ENCODE measurements around the gene TENT4A. TPM values are rescaled to one million over a fixed set of nuclear protein-coding genes. Genes with fewer than 3 reads are reported as not detected.

The TENT4A gene
- total and polyA plus RNA-seq, 2 of the 4 experiments (the other 2 are of a cell fraction): 5.9 to 17.2 TPM

DNA sequence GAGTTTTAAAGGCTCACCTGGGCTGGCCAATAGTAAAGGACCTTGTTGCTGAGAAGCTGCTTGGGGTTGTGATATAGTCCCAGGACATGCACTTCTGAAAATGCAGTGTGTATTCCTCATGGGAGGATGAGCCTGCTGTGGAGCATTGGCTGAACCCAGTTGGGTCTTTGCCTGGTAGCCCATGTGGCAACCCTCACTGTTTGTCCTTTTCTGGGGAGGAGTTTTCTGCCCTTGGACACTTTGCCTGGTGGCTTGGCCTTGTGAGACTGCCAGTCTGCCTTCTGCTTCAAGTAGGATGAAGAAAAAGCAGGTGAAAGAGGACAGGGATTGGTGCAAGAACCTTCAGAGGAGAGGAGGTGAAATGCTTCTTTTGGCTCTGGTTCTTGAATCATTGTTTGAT, 4.0 kb downstream of the TENT4A start:
- in situ Hi-C loops (cut with MboI; ENCODE audit: low sequenced_read_pairs): no loop called here
- Histone ChIP-seq H4K91ac (ENCODE audit: insufficient read depth, low read depth, low read length) (no peak overlapping the region), H3K9me3 (ENCODE audit: control insufficient read depth, insufficient read depth, low read length) (no peaks in the 10 kb centered on the region), H2BK20ac (ENCODE audit: low read depth, low read length) (no peak overlapping the region), H2AK5ac (ENCODE audit: low read depth, low read length) (no peak overlapping the region), H3K4me3 (ENCODE audit: insufficient read depth, low read depth, low read length) (no peak overlapping the region), H3K23ac (ENCODE audit: low read depth, low read length) (peak overlapping the region; percentile 46), H2BK5ac (ENCODE audit: low read depth, low read length, poor library complexity, severe bottlenecking) (no peak overlapping the region), H3K4ac (ENCODE audit: low read depth, low read length) (no peak overlapping the region), H4K8ac (ENCODE audit: low read depth in 2 of 2, low read length in 2 of 2) (no peak overlapping the region), H3K56ac (ENCODE audit: extremely low read depth, insufficient read depth, low read length) (no peak overlapping the region), H3K4me2 (ENCODE audit: low read depth, low read length) (peak overlapping the region; percentile 3; the same call in 1 of the 2 replicates), H4K20me1 (ENCODE audit: insufficient read depth, low read length) (peaks cover 80% of the 10 kb centered on the region), H3K27ac (ENCODE audit: insufficient read depth, low read length) (no peak overlapping the region), H3K18ac (ENCODE audit: low read depth, low read length) (no peak overlapping the region), H3K27me3 (ENCODE audit: control insufficient read depth, insufficient read depth, low read length) (no peaks in the 10 kb centered on the region), H3K79me1 (ENCODE audit: low read depth in 1 of 2, low read length in 2 of 2) (peaks cover 0 to 62% of the 10 kb centered on the region in 2 experiments; a peak in 2 of 4 replicates), H2BK120ac (ENCODE audit: low read depth, low read length) (no peak overlapping the region), H2AFZ (replicated peaks; ENCODE audit: low read length, poor library complexity) (no peak overlapping the region), H3K14ac (replicated peaks; ENCODE audit: low read depth, low read length) (no peak overlapping the region), H3K9ac (ENCODE audit: low read depth, low read length) (no peak overlapping the region), H3K9me1 (ENCODE audit: insufficient read depth, low read length) (peaks cover 52% of the 10 kb centered on the region), H2BK15ac (ENCODE audit: low read depth, low read length) (no peak overlapping the region), H3K36me3 (ENCODE audit: control insufficient read depth, insufficient read depth, low read length) (no peaks in the 10 kb centered on the region; the same call in 1 of the 2 replicates), H3K4me1 (ENCODE audit: control insufficient read depth, insufficient read depth, low read length) (peaks cover 41% of the 10 kb centered on the region), H2AK9ac (replicated peaks; ENCODE audit: low read depth, low read length, poor library complexity) (no peak overlapping the region), H4K5ac (ENCODE audit: low read depth, low read length) (no peak overlapping the region)
- ChIA-PET CTCF (no interaction called here), POLR2A (ENCODE audit: unreplicated experiment) (no interaction called here)
- intact Hi-C loops (cut with micrococcal nuclease): no loop called here
- no peak for TF ChIP-seq RCOR1 (IDR thresholded peaks at IDR 0.05; ENCODE audit: insufficient replicate concordance, low read length)
- no peak for TF ChIP-seq MAFK (IDR thresholded peaks at IDR 0.05; ENCODE audit: low read depth, low read length)
- TF ChIP-seq BHLHE40 (IDR thresholded peaks at IDR 0.05; ENCODE audit: low read depth, low read length): no peak
- TF ChIP-seq RFX5 (IDR thresholded peaks at IDR 0.05; ENCODE audit: low read depth, low read length): no peak
- TF ChIP-seq, protein P1, sequence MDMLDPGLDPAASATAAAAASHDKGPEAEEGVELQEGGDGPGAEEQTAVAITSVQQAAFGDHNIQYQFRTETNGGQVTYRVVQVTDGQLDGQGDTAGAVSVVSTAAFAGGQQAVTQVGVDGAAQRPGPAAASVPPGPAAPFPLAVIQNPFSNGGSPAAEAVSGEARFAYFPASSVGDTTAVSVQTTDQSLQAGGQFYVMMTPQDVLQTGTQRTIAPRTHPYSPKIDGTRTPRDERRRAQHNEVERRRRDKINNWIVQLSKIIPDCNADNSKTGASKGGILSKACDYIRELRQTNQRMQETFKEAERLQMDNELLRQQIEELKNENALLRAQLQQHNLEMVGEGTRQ (IDR thresholded peaks at IDR 0.05; ENCODE audit: low read depth, low read length): no peak
- TF ChIP-seq MXI1 (IDR thresholded peaks at IDR 0.05; ENCODE audit: borderline replicate concordance, low read depth, low read length): no peak
- TF ChIP-seq CHD1 (IDR thresholded peaks at IDR 0.05; ENCODE audit: low read depth, low read length): no peak
- no peak for TF ChIP-seq MAZ (IDR thresholded peaks at IDR 0.05; ENCODE audit: borderline replicate concordance, low read depth, low read length)
- no peak for TF ChIP-seq RAD21 (IDR thresholded peaks at IDR 0.05; ENCODE audit: low read length)
- TF ChIP-seq, protein P2, sequence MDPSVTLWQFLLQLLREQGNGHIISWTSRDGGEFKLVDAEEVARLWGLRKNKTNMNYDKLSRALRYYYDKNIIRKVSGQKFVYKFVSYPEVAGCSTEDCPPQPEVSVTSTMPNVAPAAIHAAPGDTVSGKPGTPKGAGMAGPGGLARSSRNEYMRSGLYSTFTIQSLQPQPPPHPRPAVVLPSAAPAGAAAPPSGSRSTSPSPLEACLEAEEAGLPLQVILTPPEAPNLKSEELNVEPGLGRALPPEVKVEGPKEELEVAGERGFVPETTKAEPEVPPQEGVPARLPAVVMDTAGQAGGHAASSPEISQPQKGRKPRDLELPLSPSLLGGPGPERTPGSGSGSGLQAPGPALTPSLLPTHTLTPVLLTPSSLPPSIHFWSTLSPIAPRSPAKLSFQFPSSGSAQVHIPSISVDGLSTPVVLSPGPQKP (IDR thresholded peaks at IDR 0.05; ENCODE audit: borderline replicate concordance, low read depth, low read length): no peak
- TF ChIP-seq SMC3 (IDR thresholded peaks at IDR 0.05; ENCODE audit: low read depth, low read length): no peak
- TF ChIP-seq CEBPB (IDR thresholded peaks at IDR 0.05; ENCODE audit: low read depth, low read length): no peak
- TF ChIP-seq, protein P3, sequence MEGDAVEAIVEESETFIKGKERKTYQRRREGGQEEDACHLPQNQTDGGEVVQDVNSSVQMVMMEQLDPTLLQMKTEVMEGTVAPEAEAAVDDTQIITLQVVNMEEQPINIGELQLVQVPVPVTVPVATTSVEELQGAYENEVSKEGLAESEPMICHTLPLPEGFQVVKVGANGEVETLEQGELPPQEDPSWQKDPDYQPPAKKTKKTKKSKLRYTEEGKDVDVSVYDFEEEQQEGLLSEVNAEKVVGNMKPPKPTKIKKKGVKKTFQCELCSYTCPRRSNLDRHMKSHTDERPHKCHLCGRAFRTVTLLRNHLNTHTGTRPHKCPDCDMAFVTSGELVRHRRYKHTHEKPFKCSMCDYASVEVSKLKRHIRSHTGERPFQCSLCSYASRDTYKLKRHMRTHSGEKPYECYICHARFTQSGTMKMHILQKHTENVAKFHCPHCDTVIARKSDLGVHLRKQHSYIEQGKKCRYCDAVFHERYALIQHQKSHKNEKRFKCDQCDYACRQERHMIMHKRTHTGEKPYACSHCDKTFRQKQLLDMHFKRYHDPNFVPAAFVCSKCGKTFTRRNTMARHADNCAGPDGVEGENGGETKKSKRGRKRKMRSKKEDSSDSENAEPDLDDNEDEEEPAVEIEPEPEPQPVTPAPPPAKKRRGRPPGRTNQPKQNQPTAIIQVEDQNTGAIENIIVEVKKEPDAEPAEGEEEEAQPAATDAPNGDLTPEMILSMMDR (conservative IDR thresholded peaks at IDR 0.05; ENCODE audit: low read depth, low read length): no peak
- TF ChIP-seq NFE2L2 (IDR thresholded peaks at IDR 0.05; ENCODE audit: low read depth, low read length): no peak
- no peak for TF ChIP-seq POLR2A (IDR thresholded peaks at IDR 0.05; ENCODE audit: low read depth, low read length)
- no peak for TF ChIP-seq FOS (IDR thresholded peaks at IDR 0.05; ENCODE audit: low read depth, low read length)
- dilution Hi-C loops (cut with HindIII; ENCODE audit: low sequenced_read_pairs, unreplicated experiment): no loop called here
- BruUV-seq (replicated peaks): no TSS peak
- DNase-seq (no peak), ATAC-seq (ENCODE audit: low read depth) (no peak)
